ENCODE measurements around the gene TWF2. TPM values are rescaled to one million over a fixed set of nuclear protein-coding genes. Genes with fewer than 3 reads are reported as not detected.
A peak's percentile ranks its signal among the peaks of the same experiment; 100 is the strongest.

Gene TWF2
- total and polyA plus RNA-seq, 2 of the 13 experiments (the other 11 are each of a cell fraction or from before 2014, with no cell fraction given): 45.5 to 108 TPM

DNA sequence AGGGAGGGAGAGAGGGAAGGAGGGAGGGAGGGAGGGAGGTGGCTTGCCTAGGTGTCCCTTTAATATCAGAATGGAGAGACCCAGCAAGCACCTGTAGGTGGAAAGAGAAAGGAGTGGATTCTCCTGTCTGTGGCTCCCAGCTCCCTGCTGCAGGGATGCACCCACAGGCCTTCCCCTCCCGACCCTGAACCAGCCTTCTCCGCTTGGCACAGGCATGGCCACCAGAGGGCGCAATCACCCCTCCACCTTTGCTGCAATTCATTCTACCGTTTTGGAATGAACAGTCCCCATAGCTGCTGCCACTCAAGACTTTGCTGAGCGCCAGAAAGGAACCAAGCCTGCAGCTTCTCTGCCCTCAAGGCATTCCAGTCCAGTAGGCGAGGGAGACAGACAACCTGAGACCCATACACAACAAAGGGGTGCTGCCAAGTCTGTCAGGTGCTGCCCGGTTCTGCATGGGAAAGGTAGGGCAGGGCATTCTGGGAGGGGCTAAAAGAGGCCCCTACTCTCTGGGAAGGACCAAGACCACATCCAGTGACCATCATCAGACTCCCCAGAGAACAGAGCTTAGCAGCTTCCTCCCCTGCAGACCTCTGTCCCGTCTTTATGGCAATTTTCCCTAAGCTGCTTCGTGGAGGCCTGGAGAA lies 18.5 kb downstream of the TWF2 start (continued):
- TF ChIP-seq ZIK1 (CRISPR knock-in tag; IDR thresholded peaks at IDR 0.05; ENCODE audit: borderline replicate concordance, low read depth) (no peak), REL (CRISPR knock-in tag; conservative IDR thresholded peaks at IDR 0.05) (no peak), ZNF781 (CRISPR knock-in tag; IDR thresholded peaks at IDR 0.05; ENCODE audit: borderline replicate concordance, not compliant biosample characterization) (no peak), SMC3 (IDR thresholded peaks at IDR 0.05; ENCODE audit: low read length) (peak; percentile 76), FOSL1 (CRISPR knock-in tag; IDR thresholded peaks at IDR 0.05; ENCODE audit: borderline replicate concordance) (no peak), AGO1 (IDR thresholded peaks at IDR 0.05; ENCODE audit: low read depth, low read length, poor library complexity, severe bottlenecking) (no peak), ERF (CRISPR knock-in tag; IDR thresholded peaks at IDR 0.05) (0 out of 2 replicates have a peak, but pooled peaks have one; percentile 24), ZNF354B (CRISPR knock-in tag; IDR thresholded peaks at IDR 0.05) (no peak), GATAD1 (CRISPR knock-in tag; IDR thresholded peaks at IDR 0.05) (no peak), RXRB (CRISPR knock-in tag; IDR thresholded peaks at IDR 0.05; ENCODE audit: borderline replicate concordance) (0 out of 2 replicates have a peak, but pooled peaks have one; percentile 33), LCORL (IDR thresholded peaks at IDR 0.05) (no peak), LCORL (CRISPR knock-in tag; IDR thresholded peaks at IDR 0.05) (no peak), RAD21 (CRISPR knock-in tag; IDR thresholded peaks at IDR 0.05) (peak; percentile 73), CCDC6 (CRISPR knock-in tag; IDR thresholded peaks at IDR 0.05) (no peak)
- TF ChIP-seq, protein P1, sequence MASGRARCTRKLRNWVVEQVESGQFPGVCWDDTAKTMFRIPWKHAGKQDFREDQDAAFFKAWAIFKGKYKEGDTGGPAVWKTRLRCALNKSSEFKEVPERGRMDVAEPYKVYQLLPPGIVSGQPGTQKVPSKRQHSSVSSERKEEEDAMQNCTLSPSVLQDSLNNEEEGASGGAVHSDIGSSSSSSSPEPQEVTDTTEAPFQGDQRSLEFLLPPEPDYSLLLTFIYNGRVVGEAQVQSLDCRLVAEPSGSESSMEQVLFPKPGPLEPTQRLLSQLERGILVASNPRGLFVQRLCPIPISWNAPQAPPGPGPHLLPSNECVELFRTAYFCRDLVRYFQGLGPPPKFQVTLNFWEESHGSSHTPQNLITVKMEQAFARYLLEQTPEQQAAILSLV (CRISPR knock-in tag; IDR thresholded peaks at IDR 0.05; ENCODE audit: borderline replicate concordance): no peak
- TF ChIP-seq, protein P2, sequence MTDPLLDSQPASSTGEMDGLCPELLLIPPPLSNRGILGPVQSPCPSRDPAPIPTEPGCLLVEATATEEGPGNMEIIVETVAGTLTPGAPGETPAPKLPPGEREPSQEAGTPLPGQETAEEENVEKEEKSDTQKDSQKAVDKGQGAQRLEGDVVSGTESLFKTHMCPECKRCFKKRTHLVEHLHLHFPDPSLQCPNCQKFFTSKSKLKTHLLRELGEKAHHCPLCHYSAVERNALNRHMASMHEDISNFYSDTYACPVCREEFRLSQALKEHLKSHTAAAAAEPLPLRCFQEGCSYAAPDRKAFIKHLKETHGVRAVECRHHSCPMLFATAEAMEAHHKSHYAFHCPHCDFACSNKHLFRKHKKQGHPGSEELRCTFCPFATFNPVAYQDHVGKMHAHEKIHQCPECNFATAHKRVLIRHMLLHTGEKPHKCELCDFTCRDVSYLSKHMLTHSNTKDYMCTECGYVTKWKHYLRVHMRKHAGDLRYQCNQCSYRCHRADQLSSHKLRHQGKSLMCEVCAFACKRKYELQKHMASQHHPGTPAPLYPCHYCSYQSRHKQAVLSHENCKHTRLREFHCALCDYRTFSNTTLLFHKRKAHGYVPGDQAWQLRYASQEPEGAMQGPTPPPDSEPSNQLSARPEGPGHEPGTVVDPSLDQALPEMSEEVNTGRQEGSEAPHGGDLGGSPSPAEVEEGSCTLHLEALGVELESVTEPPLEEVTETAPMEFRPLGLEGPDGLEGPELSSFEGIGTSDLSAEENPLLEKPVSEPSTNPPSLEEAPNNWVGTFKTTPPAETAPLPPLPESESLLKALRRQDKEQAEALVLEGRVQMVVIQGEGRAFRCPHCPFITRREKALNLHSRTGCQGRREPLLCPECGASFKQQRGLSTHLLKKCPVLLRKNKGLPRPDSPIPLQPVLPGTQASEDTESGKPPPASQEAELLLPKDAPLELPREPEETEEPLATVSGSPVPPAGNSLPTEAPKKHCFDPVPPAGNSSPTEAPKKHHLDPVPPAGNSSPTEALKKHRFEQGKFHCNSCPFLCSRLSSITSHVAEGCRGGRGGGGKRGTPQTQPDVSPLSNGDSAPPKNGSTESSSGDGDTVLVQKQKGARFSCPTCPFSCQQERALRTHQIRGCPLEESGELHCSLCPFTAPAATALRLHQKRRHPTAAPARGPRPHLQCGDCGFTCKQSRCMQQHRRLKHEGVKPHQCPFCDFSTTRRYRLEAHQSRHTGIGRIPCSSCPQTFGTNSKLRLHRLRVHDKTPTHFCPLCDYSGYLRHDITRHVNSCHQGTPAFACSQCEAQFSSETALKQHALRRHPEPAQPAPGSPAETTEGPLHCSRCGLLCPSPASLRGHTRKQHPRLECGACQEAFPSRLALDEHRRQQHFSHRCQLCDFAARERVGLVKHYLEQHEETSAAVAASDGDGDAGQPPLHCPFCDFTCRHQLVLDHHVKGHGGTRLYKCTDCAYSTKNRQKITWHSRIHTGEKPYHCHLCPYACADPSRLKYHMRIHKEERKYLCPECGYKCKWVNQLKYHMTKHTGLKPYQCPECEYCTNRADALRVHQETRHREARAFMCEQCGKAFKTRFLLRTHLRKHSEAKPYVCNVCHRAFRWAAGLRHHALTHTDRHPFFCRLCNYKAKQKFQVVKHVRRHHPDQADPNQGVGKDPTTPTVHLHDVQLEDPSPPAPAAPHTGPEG (CRISPR knock-in tag; IDR thresholded peaks at IDR 0.05): no peak
- TF ChIP-seq, protein P3, sequence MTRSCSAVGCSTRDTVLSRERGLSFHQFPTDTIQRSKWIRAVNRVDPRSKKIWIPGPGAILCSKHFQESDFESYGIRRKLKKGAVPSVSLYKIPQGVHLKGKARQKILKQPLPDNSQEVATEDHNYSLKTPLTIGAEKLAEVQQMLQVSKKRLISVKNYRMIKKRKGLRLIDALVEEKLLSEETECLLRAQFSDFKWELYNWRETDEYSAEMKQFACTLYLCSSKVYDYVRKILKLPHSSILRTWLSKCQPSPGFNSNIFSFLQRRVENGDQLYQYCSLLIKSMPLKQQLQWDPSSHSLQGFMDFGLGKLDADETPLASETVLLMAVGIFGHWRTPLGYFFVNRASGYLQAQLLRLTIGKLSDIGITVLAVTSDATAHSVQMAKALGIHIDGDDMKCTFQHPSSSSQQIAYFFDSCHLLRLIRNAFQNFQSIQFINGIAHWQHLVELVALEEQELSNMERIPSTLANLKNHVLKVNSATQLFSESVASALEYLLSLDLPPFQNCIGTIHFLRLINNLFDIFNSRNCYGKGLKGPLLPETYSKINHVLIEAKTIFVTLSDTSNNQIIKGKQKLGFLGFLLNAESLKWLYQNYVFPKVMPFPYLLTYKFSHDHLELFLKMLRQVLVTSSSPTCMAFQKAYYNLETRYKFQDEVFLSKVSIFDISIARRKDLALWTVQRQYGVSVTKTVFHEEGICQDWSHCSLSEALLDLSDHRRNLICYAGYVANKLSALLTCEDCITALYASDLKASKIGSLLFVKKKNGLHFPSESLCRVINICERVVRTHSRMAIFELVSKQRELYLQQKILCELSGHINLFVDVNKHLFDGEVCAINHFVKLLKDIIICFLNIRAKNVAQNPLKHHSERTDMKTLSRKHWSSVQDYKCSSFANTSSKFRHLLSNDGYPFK (CRISPR knock-in tag; IDR thresholded peaks at IDR 0.05; ENCODE audit: borderline replicate concordance): 0 out of 2 replicates have a peak, but pooled peaks have one; percentile 37
- TF ChIP-seq, protein P4, sequence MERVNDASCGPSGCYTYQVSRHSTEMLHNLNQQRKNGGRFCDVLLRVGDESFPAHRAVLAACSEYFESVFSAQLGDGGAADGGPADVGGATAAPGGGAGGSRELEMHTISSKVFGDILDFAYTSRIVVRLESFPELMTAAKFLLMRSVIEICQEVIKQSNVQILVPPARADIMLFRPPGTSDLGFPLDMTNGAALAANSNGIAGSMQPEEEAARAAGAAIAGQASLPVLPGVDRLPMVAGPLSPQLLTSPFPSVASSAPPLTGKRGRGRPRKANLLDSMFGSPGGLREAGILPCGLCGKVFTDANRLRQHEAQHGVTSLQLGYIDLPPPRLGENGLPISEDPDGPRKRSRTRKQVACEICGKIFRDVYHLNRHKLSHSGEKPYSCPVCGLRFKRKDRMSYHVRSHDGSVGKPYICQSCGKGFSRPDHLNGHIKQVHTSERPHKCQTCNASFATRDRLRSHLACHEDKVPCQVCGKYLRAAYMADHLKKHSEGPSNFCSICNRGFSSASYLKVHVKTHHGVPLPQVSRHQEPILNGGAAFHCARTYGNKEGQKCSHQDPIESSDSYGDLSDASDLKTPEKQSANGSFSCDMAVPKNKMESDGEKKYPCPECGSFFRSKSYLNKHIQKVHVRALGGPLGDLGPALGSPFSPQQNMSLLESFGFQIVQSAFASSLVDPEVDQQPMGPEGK (CRISPR knock-in tag; IDR thresholded peaks at IDR 0.05): peak; percentile 30; the same call in 1 of the 2 replicates
